GOT3 (cell line): ENCODE data around the gene SORD.
"Not testable (repeated sequence)": the region's sequence is repeated elsewhere in the genome, so short reads cannot be mapped to it uniquely, and the experiment has no call there.

Experiments
- DNase-seq: peaks from one replicate; lab custom pipeline; 2025; ENCODE audit warnings: mixed read lengths; lab: John Stamatoyannopoulos, UW

Gene SORD

DNA sequence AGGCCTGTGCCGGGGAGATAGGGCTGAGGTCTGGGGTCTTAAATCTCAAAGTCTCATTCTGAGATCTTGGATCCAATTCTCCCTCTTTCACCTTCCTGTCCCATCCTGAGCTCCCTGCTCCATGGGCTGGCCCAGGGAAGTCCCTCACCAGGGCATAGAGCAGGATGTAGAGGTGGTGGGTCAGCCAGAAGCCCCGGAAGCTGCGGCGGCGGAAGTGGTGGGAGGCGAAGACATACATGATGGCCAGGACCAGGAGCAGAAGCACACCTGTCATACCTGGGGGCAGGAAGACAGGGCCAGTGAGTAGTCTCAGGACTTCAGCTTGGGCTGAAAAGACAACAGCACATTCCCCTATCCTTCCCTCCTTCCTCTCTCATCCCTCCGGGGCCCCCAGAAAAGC, 74.5 kb downstream of the SORD start:
- DNase-seq = no peak

DNA sequence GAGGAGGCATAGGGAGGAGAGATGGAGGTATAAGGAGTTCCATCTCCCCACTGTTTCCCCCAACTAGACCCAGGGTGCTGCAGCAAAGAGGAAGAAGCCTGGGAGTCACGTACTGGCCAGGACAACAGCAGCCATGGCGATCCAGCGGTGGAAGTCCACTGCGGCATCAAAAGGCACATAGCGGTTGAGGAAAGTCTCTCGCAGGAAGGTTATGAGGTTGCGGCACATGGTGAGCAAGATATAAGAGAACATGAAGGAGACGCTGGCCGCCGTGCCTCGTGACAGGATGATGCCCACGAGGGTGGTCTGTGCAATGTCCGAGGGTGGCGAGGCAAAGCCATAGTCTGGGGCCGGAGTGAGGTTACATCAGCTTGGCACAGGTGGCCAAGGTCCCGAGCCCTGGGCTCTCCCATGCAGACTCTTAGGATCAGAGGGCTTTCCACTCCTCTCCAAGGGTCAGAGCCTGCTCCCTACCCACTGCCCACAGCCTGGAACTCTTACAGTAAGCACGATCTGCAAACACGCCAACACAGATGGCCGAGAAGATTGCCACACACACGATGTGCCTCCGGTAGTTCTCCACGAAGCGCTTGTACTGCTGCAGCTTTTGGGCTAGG, 76.7 kb downstream of the SORD start:
- no peak for DNase-seq

DNA sequence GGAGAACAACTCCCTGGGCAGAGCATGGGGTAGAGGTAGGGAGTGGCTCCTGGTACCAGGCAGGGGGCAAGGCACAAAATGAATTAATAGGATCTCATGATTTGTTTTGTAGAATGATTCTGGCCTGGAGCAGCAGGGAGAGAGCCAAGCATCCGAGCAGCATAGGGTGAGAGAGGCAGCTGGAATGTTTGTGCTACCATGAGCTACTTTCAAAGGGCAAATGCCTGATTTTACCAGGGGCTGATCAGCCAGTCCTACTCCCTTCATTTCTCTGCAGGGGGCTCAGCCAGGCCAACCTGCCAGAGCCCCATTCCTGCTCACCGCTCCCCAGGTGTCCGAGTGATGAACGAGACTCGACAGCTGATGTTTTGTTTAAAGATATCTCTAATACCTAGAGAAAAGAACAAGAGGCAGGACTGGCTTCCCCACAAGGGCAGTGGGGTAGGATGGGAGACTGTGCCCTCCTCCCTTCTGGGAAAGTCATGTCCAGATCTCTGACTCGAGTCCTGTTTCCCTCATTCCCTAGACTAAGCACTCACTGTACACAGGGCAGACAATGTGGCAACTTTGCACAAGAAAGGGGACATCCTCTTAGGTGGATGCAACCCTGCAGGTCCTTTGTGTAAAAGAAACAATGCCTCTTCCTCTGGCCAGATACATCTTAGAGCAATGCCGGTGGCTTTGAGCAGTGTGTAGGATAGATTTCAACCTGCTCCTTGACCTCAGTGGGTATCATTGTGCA, 78.1 kb downstream of the SORD start:
- DNase-seq = no peak

- DNase-seq = no peak
Observed at GRCh38 chr15:45101749-45102148, 78.8 kb downstream of the SORD start.

GRCh38 chr15:45102226-45102625, 79.2 kb downstream of the SORD start:
- DNase-seq = no peak

GRCh38 chr15:45104170-45104569, 81.2 kb downstream of the SORD start:
- DNase-seq = not testable (repeated sequence)

- no peak for DNase-seq
Observed at GRCh38 chr15:45105586-45105985, 82.6 kb downstream of the SORD start.

DNA sequence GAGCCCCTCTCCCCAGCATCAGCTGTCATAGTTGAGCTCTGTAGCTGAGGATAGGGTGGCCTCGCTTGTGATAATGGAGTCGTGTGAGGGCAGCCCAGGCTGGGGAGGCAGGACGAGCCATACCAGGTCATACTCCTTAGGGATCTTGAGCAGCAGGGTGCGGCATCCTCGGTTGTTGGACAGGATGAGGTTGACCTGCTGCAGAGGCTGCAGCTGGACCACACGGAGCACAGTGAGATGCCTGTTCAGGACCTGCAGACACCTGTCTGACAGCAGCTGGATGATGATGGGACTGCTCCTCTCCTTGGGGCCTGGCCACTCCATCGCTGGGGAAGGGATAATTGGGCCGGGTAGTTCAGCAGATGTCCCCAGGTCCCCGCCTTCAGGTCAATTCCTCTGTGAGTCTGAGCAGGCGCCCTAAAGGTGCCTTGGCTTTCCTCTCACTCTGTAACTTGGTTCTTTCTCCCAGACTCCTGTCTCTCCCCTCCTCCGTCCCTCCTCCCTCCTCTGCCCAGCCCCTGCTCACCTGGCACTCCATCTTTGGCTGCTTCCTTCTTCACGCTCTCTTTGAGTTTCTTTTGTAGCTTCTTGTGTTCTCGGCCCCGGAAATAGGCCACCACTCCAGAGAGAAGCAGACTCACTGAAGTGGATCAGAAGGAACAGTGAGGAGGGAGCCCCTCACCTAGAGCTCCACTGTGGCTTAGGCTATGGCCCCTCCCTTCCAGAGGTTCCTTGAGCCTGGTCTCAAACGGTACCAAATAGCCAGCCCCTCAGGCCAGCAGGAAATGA, 83.2 kb downstream of the SORD start:
- DNase-seq = no peak

DNA sequence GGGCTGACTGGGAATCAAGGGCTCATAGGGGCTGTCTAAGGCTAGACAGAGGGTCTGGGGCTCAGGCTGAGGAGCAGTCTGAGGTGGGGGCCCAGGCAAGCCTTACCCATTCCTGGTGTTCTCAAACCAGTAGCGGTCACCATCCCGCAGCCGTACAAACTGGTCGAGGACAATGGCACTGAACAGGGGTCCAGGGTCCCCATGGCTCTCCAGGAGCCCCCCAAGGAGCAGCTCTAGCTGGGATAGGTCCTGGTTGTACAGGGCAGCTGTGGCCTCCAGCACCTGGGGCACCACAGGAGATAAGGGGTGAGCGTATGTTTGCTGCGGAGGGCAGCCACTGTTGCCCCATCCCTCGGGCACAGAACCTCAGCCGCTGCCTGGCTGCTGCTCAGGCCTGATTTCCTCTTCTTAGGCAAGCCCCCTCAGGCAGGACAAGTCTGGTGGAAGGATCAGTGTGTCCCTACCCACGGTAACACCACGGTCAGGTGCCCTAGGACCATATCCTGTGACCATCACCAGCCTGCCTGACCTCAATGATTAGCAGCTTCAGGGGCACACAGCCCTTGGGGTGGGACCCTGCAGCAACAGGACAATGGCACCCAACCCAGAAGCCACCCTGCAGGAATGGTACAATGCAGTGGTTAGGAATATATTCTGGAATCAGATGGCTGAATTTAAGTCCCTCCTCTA, 85.1 kb downstream of the SORD start:
- DNase-seq = no peak

GRCh38 chr15:45110256-45110820, 87.3 kb downstream of the SORD start:
- no peak for DNase-seq

GRCh38 chr15:45111390-45112142, 88.6 kb downstream of the SORD start:
- no peak for DNase-seq

DNA sequence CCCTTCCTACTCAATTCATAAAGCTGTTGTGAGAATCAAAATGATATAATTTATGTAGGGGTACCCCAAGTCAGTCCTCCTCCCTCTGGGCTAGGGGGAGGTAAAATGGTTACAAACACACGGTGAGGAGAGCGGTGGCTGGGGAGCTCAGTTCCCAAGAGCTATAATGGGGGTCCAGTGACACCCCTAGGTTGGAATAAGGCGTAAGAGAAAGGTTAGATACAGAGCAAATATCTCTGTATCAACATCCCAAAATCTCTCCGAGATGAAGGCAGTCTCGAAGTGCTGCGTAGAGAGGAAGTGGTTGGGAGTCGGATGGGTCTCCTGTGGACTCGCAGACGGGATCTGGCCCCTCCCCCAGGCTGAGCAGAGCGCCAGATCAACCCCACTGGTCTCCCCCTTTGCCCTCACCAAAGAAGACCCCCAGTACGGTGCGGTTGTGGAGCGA, 89.2 kb downstream of the SORD start:
- no peak for DNase-seq

DNA sequence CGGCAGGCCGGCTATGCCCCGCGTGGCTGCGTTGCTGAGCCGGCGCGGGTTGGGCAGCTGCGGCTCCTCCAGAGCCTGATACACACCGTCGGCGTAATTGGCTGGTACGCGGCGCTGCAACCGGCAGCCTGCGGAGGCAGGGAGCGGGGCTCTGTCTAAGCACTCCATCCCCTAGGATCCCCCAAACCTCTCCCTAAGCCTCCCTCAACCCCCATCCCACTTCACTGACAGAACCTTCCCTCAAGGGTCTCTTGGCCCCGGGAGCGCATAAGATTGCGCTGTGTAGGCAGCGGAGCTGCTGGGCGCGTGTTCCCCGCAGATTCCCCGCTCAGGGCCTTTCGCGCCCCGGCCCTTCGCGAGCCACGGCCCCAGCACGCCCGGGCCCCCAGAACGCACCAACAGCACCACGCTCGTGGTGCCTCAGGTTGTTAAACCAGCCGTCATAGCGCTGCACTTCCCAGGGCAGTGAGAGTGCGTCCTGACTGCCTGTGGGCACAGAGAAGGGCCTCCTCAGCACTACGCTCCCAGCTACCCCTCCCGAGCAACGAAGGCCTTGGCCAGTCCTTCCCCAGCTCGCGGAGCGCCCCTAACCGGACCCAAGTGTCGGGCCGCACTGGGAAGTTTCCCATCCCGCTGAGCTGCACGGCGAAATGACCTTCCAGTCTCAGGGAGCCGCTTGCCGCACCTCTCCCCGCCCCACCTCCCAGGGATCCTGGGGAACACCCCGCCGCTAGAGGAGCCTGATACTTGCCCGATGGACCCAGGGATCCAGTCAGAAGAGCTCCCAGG, 89.8 kb downstream of the SORD start:
- no peak for DNase-seq

DNA sequence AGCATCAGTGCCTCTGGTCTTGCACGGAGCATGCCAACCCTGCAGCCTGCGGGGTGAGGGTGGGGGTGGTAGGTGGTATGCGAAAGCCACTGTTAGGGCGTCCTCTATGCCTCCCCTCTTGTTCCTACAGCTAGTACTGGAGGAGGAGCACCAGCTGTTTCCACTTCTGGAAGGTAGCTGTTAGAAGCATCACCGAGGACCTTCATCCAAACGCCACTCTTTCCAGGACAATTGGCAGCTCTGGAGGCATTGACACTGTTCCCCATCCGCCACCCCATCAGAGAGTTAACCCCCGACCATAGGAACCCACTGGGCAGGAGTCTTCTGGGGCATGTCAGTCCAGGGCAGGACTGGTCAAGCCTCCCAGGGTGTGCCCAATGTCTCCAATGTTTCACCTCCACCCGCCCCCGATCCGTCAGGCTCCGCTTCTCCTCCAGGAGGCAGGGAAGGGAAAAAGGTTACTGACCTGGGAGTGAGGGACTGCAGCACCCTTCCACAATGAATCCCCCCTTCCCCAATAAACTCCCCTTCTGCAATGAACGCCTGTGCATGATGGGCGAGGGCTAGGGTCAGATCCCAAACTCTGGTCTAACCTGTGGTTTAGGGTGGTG, 90.5 kb downstream of the SORD start:
- DNase-seq = no peak

GRCh38 chr15:45114076-45114750, 91.2 kb downstream of the SORD start, which contains the start of the genes DUOX2 and DUOXA2:
DUOX2 (minus strand) TSS chr15:45114172; CDS start chr15:45113411, 761 bp downstream.
DUOXA2 (plus strand) TSS chr15:45114326; CDS start chr15:45114606, 280 bp downstream.
- no peak for DNase-seq

- no peak for DNase-seq
Observed at GRCh38 chr15:45114751-45115085, 91.7 kb downstream of the SORD start.

GRCh38 chr15:45115312-45115820, 92.4 kb downstream of the SORD start:
- no peak for DNase-seq

GRCh38 chr15:45116006-45116481, 93.0 kb downstream of the SORD start:
- DNase-seq = no peak
